Muscle of back (tissue), 11 donors: ENCODE data around the gene COL4A4. TPM values are rescaled to one million over a fixed set of nuclear protein-coding genes. Genes with fewer than 3 reads are reported as not detected.

ENCODE experiments used
- DNase-seq, 3 donors: peaks; one replicate each; pipeline versions ENCODE4 v3.0.0 to v3.0.0-alpha.2; 2013
- polyA plus RNA-seq, 10 donors: library from polyadenylated mRNA; unstranded; fragments of 120-200 nt; gene quantifications; one replicate each; pipeline ENCODE4 v1.2.1, GENCODE V29; 2013; ENCODE audit not compliant: insufficient read length in 10 of 10

The COL4A4 gene
- polyA plus RNA-seq, 10 donors = 0.04 to 0.20 (median 0.10) TPM

DNA sequence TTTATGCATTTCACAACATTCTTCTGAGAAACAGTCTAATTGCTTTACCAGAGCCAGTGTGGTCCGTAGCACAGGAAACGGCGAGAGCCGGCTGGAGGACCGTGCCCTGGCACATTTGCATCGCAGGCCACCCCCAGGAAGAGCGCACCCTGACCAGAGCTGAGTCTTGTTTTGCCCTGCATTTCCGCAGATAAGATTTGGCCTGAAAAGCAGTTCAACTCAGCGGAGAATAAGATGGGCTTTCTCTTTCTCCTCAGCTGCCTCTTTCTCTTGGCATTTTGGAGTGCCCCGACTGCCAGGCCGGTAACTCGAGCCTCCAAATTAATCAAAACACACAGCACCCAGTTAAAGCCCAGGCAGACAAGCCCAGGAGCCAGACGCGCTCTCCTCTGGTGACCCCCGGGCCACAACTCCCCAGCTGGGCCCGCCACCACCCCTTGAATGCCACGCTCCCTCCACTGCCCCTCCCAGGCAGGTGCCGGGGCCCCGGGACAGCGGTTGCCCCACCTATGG is 464 bp downstream of the COL4A4 start:
- no peak for DNase-seq

DNA sequence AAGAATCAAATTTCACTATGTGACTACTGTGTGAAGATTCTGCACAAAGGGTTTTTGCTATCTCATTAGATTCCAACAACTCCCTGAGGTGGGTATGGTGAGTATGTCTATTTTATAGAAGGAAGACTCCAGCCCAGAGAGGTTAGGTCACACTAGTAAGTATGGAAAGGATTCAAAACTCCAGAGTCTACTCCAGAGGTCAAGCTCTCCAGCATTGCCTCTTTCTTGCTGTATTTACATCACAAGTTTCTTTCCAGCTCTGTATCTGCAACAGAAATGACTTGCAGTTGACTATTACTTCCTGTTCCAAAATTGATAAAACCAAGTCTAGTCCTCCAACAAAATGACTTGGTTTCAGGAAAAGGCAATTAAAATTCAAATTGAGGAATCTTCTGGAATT is 2.1 kb downstream of the COL4A4 start:
- no peak for DNase-seq

DNA sequence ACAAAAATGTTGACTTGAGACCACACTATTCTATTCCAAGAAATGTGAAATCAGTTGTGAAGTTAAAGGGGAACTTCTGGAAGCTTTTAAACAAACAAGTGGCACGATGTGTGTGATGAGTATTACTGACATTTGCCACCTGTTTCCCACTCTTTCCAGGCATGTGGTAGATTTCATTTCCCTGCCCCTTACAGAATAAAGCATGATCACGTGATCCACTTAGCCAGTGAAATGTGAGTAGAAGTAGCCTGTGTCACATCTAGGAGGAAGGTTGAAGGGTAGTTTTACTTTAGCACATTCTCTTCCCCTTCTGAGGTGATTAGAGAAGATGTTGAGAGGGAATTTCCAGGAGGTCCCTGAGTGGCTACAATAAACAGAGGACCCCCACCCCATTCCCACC is 3.8 kb downstream of the COL4A4 start:
- no peak for DNase-seq

- DNase-seq = peak in 1 of 3 donors; percentile 65
Measured at GRCh38 chr2:227154986-227155774, 8.8 kb downstream of the COL4A4 start.

- no peak for DNase-seq
Measured at GRCh38 chr2:227153758-227154486, 10.1 kb downstream of the COL4A4 start.

GRCh38 chr2:227153307-227153706 is 10.7 kb downstream of the COL4A4 start:
- no peak for DNase-seq

DNA sequence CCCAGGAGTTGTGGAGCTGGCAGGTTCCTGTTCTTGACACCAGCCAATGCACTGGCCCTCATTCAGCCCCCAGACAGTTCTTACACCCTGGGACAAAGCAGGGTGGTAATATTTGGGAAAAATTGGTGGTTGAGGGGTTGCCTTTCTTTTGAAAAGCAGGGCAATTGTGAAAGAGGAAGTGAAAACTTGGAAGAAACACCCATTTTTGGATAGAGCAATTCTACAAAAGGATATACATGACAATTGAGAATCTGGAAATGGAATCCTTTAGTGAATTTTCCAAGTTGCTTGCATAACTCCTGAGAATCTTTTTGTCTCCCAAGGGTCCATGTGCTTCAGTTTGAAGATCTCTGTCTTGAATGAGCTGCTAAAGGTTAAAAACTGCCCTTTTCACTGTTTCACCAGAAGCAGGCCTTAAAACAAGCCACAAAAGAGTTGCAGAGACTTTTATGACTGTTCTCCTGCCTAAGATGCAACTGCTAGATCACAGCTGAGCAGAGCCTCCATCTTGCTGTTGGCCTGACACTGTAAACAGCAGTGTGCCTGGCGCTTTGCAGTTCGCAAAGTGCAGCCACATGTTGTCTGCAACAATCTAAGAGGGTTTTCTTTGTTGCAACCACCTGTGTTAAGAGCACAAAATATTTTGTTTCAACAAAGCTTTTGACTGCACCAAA is 11.8 kb downstream of the COL4A4 start:
- DNase-seq = no peak

GRCh38 chr2:227150222-227150936 is 13.6 kb downstream of the COL4A4 start:
- no peak for DNase-seq

GRCh38 chr2:227148106-227148505 is 15.9 kb downstream of the COL4A4 start:
- no peak for DNase-seq

DNA sequence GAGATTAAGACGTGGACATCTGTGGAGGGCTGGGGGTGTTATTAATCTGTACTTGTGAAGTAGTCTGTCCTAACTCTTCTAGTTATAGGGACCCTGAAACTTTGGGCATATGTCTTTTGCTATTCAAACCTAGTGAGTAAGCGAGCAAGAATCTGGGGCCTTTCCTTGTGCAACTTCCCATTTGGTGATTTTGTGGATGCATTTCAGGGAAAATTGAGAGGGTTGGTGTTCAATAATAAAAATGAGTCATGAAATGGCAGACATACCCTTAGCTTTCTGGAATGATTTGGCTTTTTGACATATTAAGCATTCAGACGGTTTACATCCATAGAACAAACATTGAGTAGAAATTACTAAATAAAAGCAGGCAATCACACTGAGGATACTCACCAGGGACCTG is 17.0 kb downstream of the COL4A4 start:
- DNase-seq = peak in 1 of 3 donors; percentile 17

DNA sequence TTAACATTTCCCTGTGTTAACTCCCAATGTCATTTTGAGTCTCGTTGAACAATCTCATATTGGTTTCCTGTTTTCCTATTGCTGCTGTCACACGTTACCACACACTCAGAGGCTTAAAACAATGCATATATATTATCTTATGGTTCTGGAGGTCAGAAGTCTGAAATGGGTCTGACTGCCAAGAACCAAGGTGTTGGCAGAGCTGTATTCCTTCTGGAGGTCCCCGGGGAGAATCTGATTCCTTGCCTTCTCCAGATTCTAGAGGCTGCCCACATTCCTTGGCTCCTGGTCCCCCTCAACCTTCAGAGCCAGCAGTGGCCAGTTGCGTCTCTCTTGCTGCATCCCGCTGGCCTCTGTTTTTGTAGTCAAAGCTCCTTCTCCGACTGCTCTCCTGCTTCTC is 17.5 kb downstream of the COL4A4 start:
- DNase-seq = no peak

DNA sequence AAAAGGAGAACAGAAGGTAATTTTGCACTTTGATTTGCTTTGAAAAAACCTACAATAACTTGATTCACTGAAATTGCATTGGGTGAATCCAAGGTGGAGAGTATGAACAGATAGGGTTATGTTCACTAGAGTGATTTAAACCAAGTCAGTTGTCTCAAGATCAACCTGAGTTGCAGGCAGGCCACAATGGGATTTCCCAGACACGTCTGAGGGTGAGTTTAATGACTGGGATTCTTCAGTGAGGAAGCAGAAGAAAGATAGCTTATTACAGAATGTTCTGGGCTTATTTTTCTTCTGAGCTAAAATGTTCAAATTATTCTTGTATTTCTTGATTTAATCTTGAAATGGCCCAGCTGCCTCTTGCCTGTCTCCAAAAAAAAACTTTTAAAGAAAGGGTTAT is 20.1 kb downstream of the COL4A4 start:
- no peak for DNase-seq

- no peak for DNase-seq
Measured at GRCh38 chr2:227141301-227141700, 22.7 kb downstream of the COL4A4 start.

GRCh38 chr2:227134591-227134990 is 29.4 kb downstream of the COL4A4 start:
- DNase-seq = no peak

GRCh38 chr2:227132986-227133385 is 31.0 kb downstream of the COL4A4 start:
- no peak for DNase-seq

- DNase-seq = no peak
Measured at GRCh38 chr2:227130636-227131035, 33.4 kb downstream of the COL4A4 start.

- DNase-seq = no peak
Measured at GRCh38 chr2:227127201-227127600, 36.8 kb downstream of the COL4A4 start.

DNA sequence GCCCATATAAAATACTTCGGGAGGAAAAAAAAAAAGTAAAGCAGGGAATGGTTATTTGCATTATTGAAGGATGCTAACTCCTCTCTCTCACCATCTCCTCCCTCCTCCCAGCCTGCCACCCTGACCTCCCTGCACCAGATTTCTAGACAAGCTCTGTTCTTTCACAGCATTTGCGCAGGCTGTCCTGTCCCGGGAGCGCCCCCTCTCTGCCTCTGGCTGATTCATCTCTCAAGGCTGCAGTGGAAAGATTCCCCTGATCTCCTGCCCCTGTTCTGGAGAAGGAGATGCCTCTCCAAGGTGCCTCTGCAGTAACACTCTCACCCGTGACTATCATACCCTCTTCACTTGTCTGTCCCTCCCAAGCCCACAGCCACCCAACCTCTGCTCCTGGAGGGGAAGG is 38.5 kb downstream of the COL4A4 start:
- DNase-seq = no peak

DNA sequence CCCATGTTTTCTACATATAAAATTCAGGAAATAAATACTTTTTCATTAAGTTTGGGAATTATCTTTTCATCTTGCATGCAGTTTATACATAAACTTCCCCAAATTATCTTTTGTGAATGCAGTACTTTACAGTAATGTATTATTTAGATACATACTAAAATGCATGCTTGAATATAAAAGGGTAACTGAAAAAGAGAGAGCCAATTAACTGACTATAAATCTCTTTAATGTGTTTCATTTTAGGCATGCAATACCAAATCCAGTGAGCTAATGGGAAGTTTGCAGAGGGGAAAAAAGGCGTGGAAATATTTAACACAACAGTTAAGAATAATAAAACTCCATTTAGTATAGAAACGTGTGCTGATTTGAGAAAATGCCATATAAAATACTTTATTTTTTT is 39.2 kb downstream of the COL4A4 start:
- no peak for DNase-seq

GRCh38 chr2:227123697-227124096 is 40.3 kb downstream of the COL4A4 start:
- DNase-seq = no peak

- DNase-seq = no peak
Measured at GRCh38 chr2:227118353-227118752, 45.7 kb downstream of the COL4A4 start.

DNA sequence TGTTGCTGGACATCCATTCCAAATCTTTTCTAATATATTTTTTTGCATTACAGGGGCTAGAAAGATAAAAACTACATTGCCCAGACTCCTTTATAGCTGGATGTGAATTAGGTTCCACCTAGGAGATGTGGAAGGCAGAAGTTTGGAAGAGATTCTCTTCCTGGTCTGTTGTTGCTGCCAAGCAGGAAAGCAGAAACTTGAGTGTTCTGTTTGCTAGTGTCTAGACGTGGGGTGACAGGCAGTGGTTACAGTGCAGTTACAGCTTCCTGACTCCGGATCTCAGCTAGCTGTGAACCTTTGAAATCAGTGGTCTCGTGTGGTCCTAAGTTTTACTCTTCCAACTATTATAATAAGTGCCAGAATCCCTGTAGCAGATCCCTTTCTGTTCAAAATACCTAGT is 46.2 kb downstream of the COL4A4 start:
- DNase-seq = no peak
